C4-2B (cell line): ENCODE results near the gene TGM4.

Source experiments
- ZFX ChIP-seq: fragments of 450-650 bp; IDR thresholded peaks from 2 replicates; pipeline ENCODE4 v1.6.1; 2017
- TF ChIP-seq, protein P1 (sequence below): fragments of 450-650 bp; conservative IDR thresholded peaks from 2 replicates; pipeline ENCODE4 v1.5.1; 2017; ENCODE audit warnings: mild to moderate bottlenecking

GRCh38 chr3:44890258-44890657, 15.8 kb downstream of the TGM4 start:
- TF ChIP-seq, protein P1, sequence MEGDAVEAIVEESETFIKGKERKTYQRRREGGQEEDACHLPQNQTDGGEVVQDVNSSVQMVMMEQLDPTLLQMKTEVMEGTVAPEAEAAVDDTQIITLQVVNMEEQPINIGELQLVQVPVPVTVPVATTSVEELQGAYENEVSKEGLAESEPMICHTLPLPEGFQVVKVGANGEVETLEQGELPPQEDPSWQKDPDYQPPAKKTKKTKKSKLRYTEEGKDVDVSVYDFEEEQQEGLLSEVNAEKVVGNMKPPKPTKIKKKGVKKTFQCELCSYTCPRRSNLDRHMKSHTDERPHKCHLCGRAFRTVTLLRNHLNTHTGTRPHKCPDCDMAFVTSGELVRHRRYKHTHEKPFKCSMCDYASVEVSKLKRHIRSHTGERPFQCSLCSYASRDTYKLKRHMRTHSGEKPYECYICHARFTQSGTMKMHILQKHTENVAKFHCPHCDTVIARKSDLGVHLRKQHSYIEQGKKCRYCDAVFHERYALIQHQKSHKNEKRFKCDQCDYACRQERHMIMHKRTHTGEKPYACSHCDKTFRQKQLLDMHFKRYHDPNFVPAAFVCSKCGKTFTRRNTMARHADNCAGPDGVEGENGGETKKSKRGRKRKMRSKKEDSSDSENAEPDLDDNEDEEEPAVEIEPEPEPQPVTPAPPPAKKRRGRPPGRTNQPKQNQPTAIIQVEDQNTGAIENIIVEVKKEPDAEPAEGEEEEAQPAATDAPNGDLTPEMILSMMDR, result no peak
- TF ChIP-seq ZFX, result no peak
